ENCODE measurements around the gene NR2F1-AS1.

NR2F1-AS1 gene

GRCh38 chr5:93580927-93581445, at the start of gene NR2F1-AS1:
TSS of gene NR2F1-AS1 (minus strand) at chr5:93581219.
- Mint-ChIP-seq H3K36me3 (ENCODE audit: low read depth) (no peaks in the 10 kb centered on the region), H3K4me3 (no peak within 1 kb of the TSS), H3K27me3 (ENCODE audit: low read depth) (peaks cover 51% of the 10 kb centered on the region), H3K4me1 (ENCODE audit: low read depth) (peaks cover 14% of the 10 kb centered on the region), H3K9me3 (no peaks in the 10 kb centered on the region), H3K27ac (peak within 1 kb of the TSS; percentile 47)

GRCh38 chr5:93626801-93627200, 45.8 kb upstream of the NR2F1-AS1 start:
- Mint-ChIP-seq H3K27me3 (ENCODE audit: low read depth) (peaks cover 27% of the 10 kb centered on the region), H3K4me3 (no peak overlapping the region), H3K36me3 (ENCODE audit: low read depth) (no peaks in the 10 kb centered on the region), H3K27ac (no peak overlapping the region), H3K4me1 (ENCODE audit: low read depth) (peaks cover 3% of the 10 kb centered on the region), H3K9me3 (no peaks in the 10 kb centered on the region)

GRCh38 chr5:93623153-93623552, 42.1 kb upstream of the NR2F1-AS1 start:
- Mint-ChIP-seq H3K9me3 (no peaks in the 10 kb centered on the region), H3K4me3 (no peak overlapping the region), H3K27ac (no peak overlapping the region), H3K4me1 (ENCODE audit: low read depth) (peaks cover 14% of the 10 kb centered on the region), H3K27me3 (ENCODE audit: low read depth) (peaks cover 51% of the 10 kb centered on the region), H3K36me3 (ENCODE audit: low read depth) (no peaks in the 10 kb centered on the region)

GRCh38 chr5:93622240-93622885, 41.3 kb upstream of the NR2F1-AS1 start:
- Mint-ChIP-seq H3K9me3 (no peaks in the 10 kb centered on the region), H3K4me1 (ENCODE audit: low read depth) (peaks cover 14% of the 10 kb centered on the region), H3K4me3 (no peak overlapping the region)

GRCh38 chr5:93621327-93621798, 40.3 kb upstream of the NR2F1-AS1 start:
- Mint-ChIP-seq H3K4me3 (peak overlapping the region; percentile 4), H3K27ac (no peak overlapping the region), H3K27me3 (ENCODE audit: low read depth) (peaks cover 61% of the 10 kb centered on the region), H3K36me3 (ENCODE audit: low read depth) (no peaks in the 10 kb centered on the region), H3K9me3 (no peaks in the 10 kb centered on the region), H3K4me1 (ENCODE audit: low read depth) (peaks cover 14% of the 10 kb centered on the region)

More at GRCh38 chr5:93622240-93622885, 41.3 kb upstream of the NR2F1-AS1 start:
- Mint-ChIP-seq H3K27ac (no peak overlapping the region), H3K36me3 (ENCODE audit: low read depth) (no peaks in the 10 kb centered on the region), H3K27me3 (ENCODE audit: low read depth) (peaks cover 51% of the 10 kb centered on the region)

GRCh38 chr5:93620487-93621326, 39.7 kb upstream of the NR2F1-AS1 start:
- Mint-ChIP-seq H3K4me1 (ENCODE audit: low read depth) (peaks cover 14% of the 10 kb centered on the region), H3K27me3 (ENCODE audit: low read depth) (peaks cover 68% of the 10 kb centered on the region), H3K27ac (peak overlapping the region; percentile 1), H3K36me3 (ENCODE audit: low read depth) (no peaks in the 10 kb centered on the region), H3K4me3 (peak overlapping the region; percentile 90), H3K9me3 (no peaks in the 10 kb centered on the region)

GRCh38 chr5:93616538-93617174, 35.6 kb upstream of the NR2F1-AS1 start:
- no peak overlapping the region for H3K4me3 Mint-ChIP-seq
- peaks cover 11% of the 10 kb centered on the region for H3K4me1 Mint-ChIP-seq (ENCODE audit: low read depth)
- no peaks in the 10 kb centered on the region for H3K9me3 Mint-ChIP-seq
- no peak overlapping the region for H3K27ac Mint-ChIP-seq
- no peaks in the 10 kb centered on the region for H3K36me3 Mint-ChIP-seq (ENCODE audit: low read depth)
- H3K27me3 Mint-ChIP-seq (ENCODE audit: low read depth), result peaks cover 75% of the 10 kb centered on the region

- H3K4me1 Mint-ChIP-seq (ENCODE audit: low read depth), result peaks cover 1% of the 10 kb centered on the region
- H3K36me3 Mint-ChIP-seq (ENCODE audit: low read depth), result peaks cover 4% of the 10 kb centered on the region
- no peak overlapping the region for H3K27ac Mint-ChIP-seq
- no peak overlapping the region for H3K4me3 Mint-ChIP-seq
- H3K9me3 Mint-ChIP-seq, result no peaks in the 10 kb centered on the region
- peaks cover 88% of the 10 kb centered on the region for H3K27me3 Mint-ChIP-seq (ENCODE audit: low read depth)
Observed at GRCh38 chr5:93612855-93613243, 31.8 kb upstream of the NR2F1-AS1 start.

- H3K4me3 Mint-ChIP-seq, result no peak overlapping the region
- peaks cover 1% of the 10 kb centered on the region for H3K4me1 Mint-ChIP-seq (ENCODE audit: low read depth)
Observed at GRCh38 chr5:93611976-93612854, 31.2 kb upstream of the NR2F1-AS1 start.

GRCh38 chr5:93611273-93611975, 30.4 kb upstream of the NR2F1-AS1 start:
- no peak overlapping the region for H3K4me3 Mint-ChIP-seq

More at GRCh38 chr5:93611976-93612854, 31.2 kb upstream of the NR2F1-AS1 start:
- Mint-ChIP-seq H3K27ac (no peak overlapping the region), H3K9me3 (no peaks in the 10 kb centered on the region), H3K36me3 (ENCODE audit: low read depth) (peaks cover 4% of the 10 kb centered on the region), H3K27me3 (ENCODE audit: low read depth) (peaks cover 93% of the 10 kb centered on the region)

GRCh38 chr5:93610581-93611272, 29.7 kb upstream of the NR2F1-AS1 start:
- peaks cover 91% of the 10 kb centered on the region for H3K27me3 Mint-ChIP-seq (ENCODE audit: low read depth)
- peaks cover 1% of the 10 kb centered on the region for H3K4me1 Mint-ChIP-seq (ENCODE audit: low read depth)
- H3K4me3 Mint-ChIP-seq, result no peak overlapping the region
- no peaks in the 10 kb centered on the region for H3K9me3 Mint-ChIP-seq
- no peak overlapping the region for H3K27ac Mint-ChIP-seq
- H3K36me3 Mint-ChIP-seq (ENCODE audit: low read depth), result peaks cover 4% of the 10 kb centered on the region

More at GRCh38 chr5:93611273-93611975, 30.4 kb upstream of the NR2F1-AS1 start:
- Mint-ChIP-seq H3K27ac (no peak overlapping the region), H3K27me3 (ENCODE audit: low read depth) (peaks cover 91% of the 10 kb centered on the region), H3K36me3 (ENCODE audit: low read depth) (peaks cover 4% of the 10 kb centered on the region), H3K9me3 (no peaks in the 10 kb centered on the region), H3K4me1 (ENCODE audit: low read depth) (peaks cover 1% of the 10 kb centered on the region)

GRCh38 chr5:93609762-93610161, 28.7 kb upstream of the NR2F1-AS1 start:
- Mint-ChIP-seq H3K9me3 (no peaks in the 10 kb centered on the region), H3K27me3 (ENCODE audit: low read depth) (peaks cover 95% of the 10 kb centered on the region)

GRCh38 chr5:93608855-93609254, 27.8 kb upstream of the NR2F1-AS1 start:
- H3K4me3 Mint-ChIP-seq, result no peak overlapping the region
- H3K27ac Mint-ChIP-seq, result no peak overlapping the region
- no peaks in the 10 kb centered on the region for H3K9me3 Mint-ChIP-seq
- peaks cover 1% of the 10 kb centered on the region for H3K4me1 Mint-ChIP-seq (ENCODE audit: low read depth)
- peaks cover 6% of the 10 kb centered on the region for H3K36me3 Mint-ChIP-seq (ENCODE audit: low read depth)
- peaks cover 92% of the 10 kb centered on the region for H3K27me3 Mint-ChIP-seq (ENCODE audit: low read depth)

More at GRCh38 chr5:93609762-93610161, 28.7 kb upstream of the NR2F1-AS1 start:
- Mint-ChIP-seq H3K4me1 (ENCODE audit: low read depth) (peaks cover 1% of the 10 kb centered on the region), H3K4me3 (no peak overlapping the region), H3K27ac (no peak overlapping the region), H3K36me3 (ENCODE audit: low read depth) (peaks cover 5% of the 10 kb centered on the region)
